Mesothelial cell of epicardium (in vitro differentiated cells): Measurements from ENCODE around the gene CRADD. TPM values are rescaled to one million over a fixed set of nuclear protein-coding genes. Genes with fewer than 3 reads are reported as not detected.

ENCODE experiments used
- DNase-seq, 2 experiments: peaks; one replicate each; pipeline ENCODE4 v3.0.0; 2021; ENCODE audit warnings: low spot score in 2 of 2; ENCODE audit not compliant: unreplicated experiment in 2 of 2
- H3K27ac Mint-ChIP-seq: 2 replicates; pipeline ENCODE4 v1.8.0; 2021; ENCODE audit warnings: mixed read lengths
- H3K27me3 Mint-ChIP-seq: 2 replicates; pipeline ENCODE4 v1.8.0; 2021; ENCODE audit warnings: low read depth, mixed read lengths
- H3K36me3 Mint-ChIP-seq: 2 replicates; pipeline ENCODE4 v1.8.0; 2021; ENCODE audit warnings: mixed read lengths
- H3K4me1 Mint-ChIP-seq: 2 replicates; pipeline ENCODE4 v1.8.0; 2021; ENCODE audit warnings: mixed read lengths
- H3K4me3 Mint-ChIP-seq: 2 replicates; pipeline ENCODE4 v1.8.0; 2021; ENCODE audit warnings: mild to moderate bottlenecking, moderate library complexity, mixed read lengths
- H3K9me3 Mint-ChIP-seq: 2 replicates; pipeline ENCODE4 v1.8.0; 2021; ENCODE audit warnings: mixed read lengths
- CTCF ChIP-seq: fragments of 200-600 bp; sonication (generic); IDR thresholded peaks from one replicate; pipeline ENCODE4 v1.5.0; 2021; ENCODE audit warnings: antibody characterized with exemption; ENCODE audit not compliant: unreplicated experiment
- total RNA-seq: library from RNA; stranded (reverse); gene quantifications from 3 replicates; pipeline ENCODE4 v1.2.1, GENCODE V29; 2021

The CRADD gene
- total RNA-seq, 1 donor from 2014 or later: 6.6 TPM

DNA sequence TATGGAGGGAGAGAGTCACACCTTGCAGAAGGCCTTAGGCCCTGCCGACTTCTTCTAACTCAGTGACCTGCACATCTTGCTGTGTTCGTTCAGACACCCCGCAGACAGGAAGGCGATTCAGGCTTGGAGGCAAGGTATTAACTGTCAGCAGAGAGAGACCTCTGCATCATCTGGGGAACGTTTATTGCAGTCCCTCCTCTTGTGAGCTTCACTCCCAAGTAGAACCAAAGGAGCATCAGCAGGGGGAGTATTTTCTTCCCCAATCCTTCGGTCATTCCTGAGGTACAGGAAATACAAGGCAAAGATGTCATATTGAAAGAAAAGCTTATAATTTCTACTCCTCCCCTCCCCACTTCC, 217.9 kb downstream of the CRADD start:
- DNase-seq: no peak
- Mint-ChIP-seq H3K4me3 (no peak overlapping the region), H3K27ac (peak overlapping the region; percentile 74), H3K4me1 (peaks cover 38% of the 10 kb centered on the region), H3K27me3 (no peaks in the 10 kb centered on the region), H3K36me3 (no peaks in the 10 kb centered on the region), H3K9me3 (no peaks in the 10 kb centered on the region)
- no peak for TF ChIP-seq CTCF

DNA sequence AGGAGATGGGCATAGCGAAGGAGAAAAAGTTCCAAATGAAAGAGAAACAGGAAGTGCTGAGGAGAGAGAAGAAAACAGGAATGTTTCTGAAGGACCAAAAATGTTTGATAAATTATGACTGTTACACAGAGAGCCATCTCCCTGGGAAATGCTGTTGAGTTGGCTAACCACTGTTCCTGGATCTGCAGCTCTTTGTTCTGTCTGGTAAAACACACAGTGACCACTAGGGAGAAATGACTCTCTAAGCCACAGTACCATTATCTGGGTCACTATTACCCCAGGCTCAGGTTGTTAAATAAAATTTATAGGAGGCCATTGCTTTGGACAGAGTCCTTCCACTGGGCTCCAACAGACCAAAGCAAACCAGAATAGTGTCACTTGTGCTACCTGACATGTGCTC, 219.3 kb downstream of the CRADD start:
- Mint-ChIP-seq H3K36me3 (no peaks in the 10 kb centered on the region), H3K9me3 (no peaks in the 10 kb centered on the region), H3K27me3 (no peaks in the 10 kb centered on the region), H3K4me3 (no peak overlapping the region), H3K27ac (peak overlapping the region; percentile 13), H3K4me1 (peaks cover 37% of the 10 kb centered on the region)
- no peak for TF ChIP-seq CTCF
- DNase-seq: no peak

- no peak for DNase-seq
- H3K4me3 Mint-ChIP-seq: no peak overlapping the region
- peaks cover under 1% of the 10 kb centered on the region for H3K36me3 Mint-ChIP-seq
- H3K27me3 Mint-ChIP-seq: no peaks in the 10 kb centered on the region
- no peak for TF ChIP-seq CTCF
- no peak overlapping the region for H3K27ac Mint-ChIP-seq
- H3K4me1 Mint-ChIP-seq: peaks cover 37% of the 10 kb centered on the region
- peaks cover 4% of the 10 kb centered on the region for H3K9me3 Mint-ChIP-seq
Measured at GRCh38 chr12:93896952-93897351, 219.8 kb downstream of the CRADD start.

DNA sequence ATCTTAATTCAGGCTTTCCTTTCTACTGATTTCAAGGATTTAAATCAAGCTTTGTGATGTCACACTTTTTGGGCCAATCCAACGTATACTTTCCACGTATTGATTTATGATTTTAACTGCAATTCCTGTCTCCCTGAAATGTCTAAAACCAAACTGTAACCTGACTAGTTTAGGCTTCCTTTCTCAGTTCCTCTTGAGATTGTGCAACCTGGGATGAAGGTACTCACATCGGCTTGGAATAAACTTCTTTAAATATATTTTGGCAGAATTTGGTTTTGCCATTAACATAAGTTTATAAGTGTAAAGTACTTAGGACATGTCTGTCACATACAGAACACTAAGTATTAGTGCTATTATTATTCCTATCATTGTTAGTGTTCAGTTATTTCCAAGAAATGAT, 224.6 kb downstream of the CRADD start:
- H3K4me1 Mint-ChIP-seq: peaks cover 5% of the 10 kb centered on the region
- H3K27me3 Mint-ChIP-seq: no peaks in the 10 kb centered on the region
- no peak for TF ChIP-seq CTCF
- DNase-seq: no peak
- H3K4me3 Mint-ChIP-seq: no peak overlapping the region
- H3K9me3 Mint-ChIP-seq: peaks cover 25% of the 10 kb centered on the region
- H3K36me3 Mint-ChIP-seq: peaks cover 3% of the 10 kb centered on the region
- no peak overlapping the region for H3K27ac Mint-ChIP-seq

- Mint-ChIP-seq H3K27ac (no peak overlapping the region), H3K36me3 (peaks cover 3% of the 10 kb centered on the region), H3K4me3 (no peak overlapping the region), H3K4me1 (peaks cover 6% of the 10 kb centered on the region), H3K9me3 (peaks cover 29% of the 10 kb centered on the region), H3K27me3 (no peaks in the 10 kb centered on the region)
- no peak for DNase-seq
- no peak for TF ChIP-seq CTCF
Measured at GRCh38 chr12:93902192-93902591, 225.0 kb downstream of the CRADD start.
